Chondrocyte (in vitro differentiated cells): Measurements from ENCODE around the gene APOA5. TPM values are rescaled to one million over a fixed set of nuclear protein-coding genes. Genes with fewer than 3 reads are reported as not detected.

Experiments used
- DNase-seq: peaks from one replicate; pipeline ENCODE4 v3.0.0; 2021; ENCODE audit warnings: mixed read lengths, low spot score
- H3K27ac Mint-ChIP-seq: one replicate; pipeline ENCODE4 v1.8.0; 2021; ENCODE audit warnings: mild to moderate bottlenecking, moderate library complexity, mixed read lengths; ENCODE audit not compliant: unreplicated experiment
- H3K27me3 Mint-ChIP-seq: 2 replicates; pipeline ENCODE4 v1.8.0; 2021; ENCODE audit warnings: low read depth, mixed read lengths
- H3K36me3 Mint-ChIP-seq: 2 replicates; pipeline ENCODE4 v1.8.0; 2021; ENCODE audit warnings: low read depth, mixed read lengths
- H3K4me1 Mint-ChIP-seq: 2 replicates; pipeline ENCODE4 v1.8.0; 2021; ENCODE audit warnings: low read depth, mild to moderate bottlenecking, mixed read lengths
- H3K4me3 Mint-ChIP-seq: one replicate; pipeline ENCODE4 v1.8.0; 2021; ENCODE audit warnings: mild to moderate bottlenecking, moderate library complexity, mixed read lengths; ENCODE audit not compliant: unreplicated experiment
- H3K9me3 Mint-ChIP-seq: 2 replicates; pipeline ENCODE4 v1.8.0; 2021; ENCODE audit warnings: low read depth, mixed read lengths
- CTCF ChIP-seq: fragments of 200-600 bp; sonication (generic); IDR thresholded peaks from 2 replicates; pipeline ENCODE4 v1.5.0; 2021; ENCODE audit warnings: antibody characterized with exemption, mild to moderate bottlenecking, moderate library complexity
- total RNA-seq: library from RNA; stranded (reverse); gene quantifications from 3 replicates; pipeline ENCODE4 v1.2.1, GENCODE V29; 2021

The APOA5 gene
- total RNA-seq, 1 donor from 2014 or later = not detected

- no peak for TF ChIP-seq CTCF
- Mint-ChIP-seq H3K9me3 (no peaks in the 10 kb centered on the region), H3K27ac (no peak overlapping the region), H3K4me3 (no peak overlapping the region), H3K27me3 (no peaks in the 10 kb centered on the region), H3K4me1 (peaks cover 15% of the 10 kb centered on the region), H3K36me3 (no peaks in the 10 kb centered on the region)
- no peak for DNase-seq
Measured at GRCh38 chr11:116833816-116834534, 42.3 kb upstream of the APOA5 start.

GRCh38 chr11:116833491-116833815 is 41.8 kb upstream of the APOA5 start:
- no peaks in the 10 kb centered on the region for H3K27me3 Mint-ChIP-seq
- no peak overlapping the region for H3K27ac Mint-ChIP-seq
- H3K4me1 Mint-ChIP-seq = peaks cover 20% of the 10 kb centered on the region
- no peak for DNase-seq
- H3K36me3 Mint-ChIP-seq = no peaks in the 10 kb centered on the region
- no peak overlapping the region for H3K4me3 Mint-ChIP-seq
- TF ChIP-seq CTCF = no peak
- H3K9me3 Mint-ChIP-seq = no peaks in the 10 kb centered on the region

GRCh38 chr11:116832350-116833290 is 40.9 kb upstream of the APOA5 start:
- no peak for TF ChIP-seq CTCF
- peaks cover 21% of the 10 kb centered on the region for H3K4me1 Mint-ChIP-seq
- H3K36me3 Mint-ChIP-seq = no peaks in the 10 kb centered on the region
- H3K4me3 Mint-ChIP-seq = no peak overlapping the region
- no peaks in the 10 kb centered on the region for H3K9me3 Mint-ChIP-seq
- H3K27me3 Mint-ChIP-seq = no peaks in the 10 kb centered on the region
- H3K27ac Mint-ChIP-seq = no peak overlapping the region
- no peak for DNase-seq

GRCh38 chr11:116831790-116832349 is 40.2 kb upstream of the APOA5 start:
- no peak overlapping the region for H3K4me3 Mint-ChIP-seq
- no peaks in the 10 kb centered on the region for H3K9me3 Mint-ChIP-seq
- no peak overlapping the region for H3K27ac Mint-ChIP-seq
- no peaks in the 10 kb centered on the region for H3K27me3 Mint-ChIP-seq
- TF ChIP-seq CTCF = no peak
- peaks cover 21% of the 10 kb centered on the region for H3K4me1 Mint-ChIP-seq
- H3K36me3 Mint-ChIP-seq = no peaks in the 10 kb centered on the region
- no peak for DNase-seq

- Mint-ChIP-seq H3K27me3 (no peaks in the 10 kb centered on the region), H3K4me3 (no peak overlapping the region), H3K9me3 (no peaks in the 10 kb centered on the region), H3K36me3 (no peaks in the 10 kb centered on the region), H3K4me1 (peaks cover 13% of the 10 kb centered on the region), H3K27ac (no peak overlapping the region)
- TF ChIP-seq CTCF = no peak
- no peak for DNase-seq
Measured at GRCh38 chr11:116830184-116830912, 38.7 kb upstream of the APOA5 start.
